C4-2B (cell line): ENCODE measurements around the gene SAMD15.
"Not testable (repeated sequence)": the region's sequence is repeated elsewhere in the genome, so short reads cannot be mapped to it uniquely, and the experiment has no call there.

Experiments used
- H3K27ac ChIP-seq: fragments of 450-650 bp; 2 replicates; pipeline ENCODE4 v1.5.1; 2017
- CTCF ChIP-seq: fragments of 450-650 bp; conservative IDR thresholded peaks from 2 replicates; pipeline ENCODE4 v1.5.1; 2017; ENCODE audit warnings: mild to moderate bottlenecking
- ZFX ChIP-seq: fragments of 450-650 bp; IDR thresholded peaks from 2 replicates; pipeline ENCODE4 v1.6.1; 2017

SAMD15 gene

GRCh38 chr14:77376771-77377501 is at the start of gene SAMD15, which contains the start of gene TMED8:
SAMD15 (plus strand) TSS chr14:77377379; CDS start chr14:77377419, 40 bp downstream.
TMED8 (minus strand) TSS chr14:77377094; CDS start chr14:77377053, 41 bp downstream.
- H3K27ac ChIP-seq: peak within 1 kb of the TSS; percentile 75
- peak; percentile 91 for TF ChIP-seq ZFX
- peak; percentile 33 for TF ChIP-seq CTCF

GRCh38 chr14:77329872-77330271 is 47.3 kb upstream of the SAMD15 start:
- no peak overlapping the region for H3K27ac ChIP-seq
- no peak for TF ChIP-seq ZFX
- TF ChIP-seq CTCF: no peak

- TF ChIP-seq CTCF: no peak
- TF ChIP-seq ZFX: no peak
- no peak overlapping the region for H3K27ac ChIP-seq
Measured at GRCh38 chr14:77335576-77335975, 41.6 kb upstream of the SAMD15 start.

GRCh38 chr14:77337255-77337654 is 39.9 kb upstream of the SAMD15 start:
- H3K27ac ChIP-seq: not testable (repeated sequence)

GRCh38 chr14:77337880-77338279 is 39.3 kb upstream of the SAMD15 start:
- no peak overlapping the region for H3K27ac ChIP-seq
- TF ChIP-seq ZFX: no peak
- no peak for TF ChIP-seq CTCF

- TF ChIP-seq CTCF (no peak), ZFX (no peak)
- H3K27ac ChIP-seq: no peak overlapping the region
Measured at GRCh38 chr14:77338302-77338701, 38.9 kb upstream of the SAMD15 start.

GRCh38 chr14:77339407-77339806 is 37.8 kb upstream of the SAMD15 start:
- no peak overlapping the region for H3K27ac ChIP-seq
- TF ChIP-seq CTCF: no peak
- no peak for TF ChIP-seq ZFX

GRCh38 chr14:77340389-77340788 is 36.8 kb upstream of the SAMD15 start:
- TF ChIP-seq CTCF: no peak
- no peak for TF ChIP-seq ZFX
- H3K27ac ChIP-seq: no peak overlapping the region
